DND-41 (cell line): Measurements from ENCODE around the gene AP5M1.

Source experiments
- EZH2 ChIP-seq: IDR thresholded peaks from 3 replicates; pipeline ENCODE4 v1.6.1; 2012; ENCODE audit warnings: borderline replicate concordance, low read depth, mild to moderate bottlenecking, moderate library complexity, low read length, inconsistent platforms; ENCODE audit not compliant: severe bottlenecking
- TF ChIP-seq, protein P1 (sequence below): IDR thresholded peaks from 2 replicates; pipeline ENCODE4 v1.5.1; 2012; ENCODE audit warnings: borderline replicate concordance, low read length, moderate library complexity, mild to moderate bottlenecking; ENCODE audit not compliant: poor library complexity, severe bottlenecking; ENCODE audit errors: extremely low read depth

DNA sequence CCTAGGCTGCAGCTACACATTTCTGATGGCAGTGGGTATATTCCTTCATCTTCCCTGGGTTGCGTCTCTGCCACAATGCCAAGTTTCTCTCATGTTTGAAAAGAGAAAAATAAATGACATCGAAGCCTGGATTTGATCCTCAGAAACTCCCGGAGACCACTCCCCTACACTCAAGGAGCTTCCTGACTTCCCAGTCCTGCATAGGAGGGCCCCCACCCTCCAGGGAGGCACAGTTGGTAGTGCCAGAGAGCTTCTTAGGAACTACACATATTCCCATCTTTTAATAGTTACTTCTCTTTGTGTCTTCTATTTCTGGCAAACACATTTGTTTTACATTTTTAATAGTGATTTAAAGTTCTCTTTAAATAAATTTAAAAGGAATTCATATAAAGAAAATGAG lies 30.7 kb downstream of the AP5M1 start:
- TF ChIP-seq, protein P1, sequence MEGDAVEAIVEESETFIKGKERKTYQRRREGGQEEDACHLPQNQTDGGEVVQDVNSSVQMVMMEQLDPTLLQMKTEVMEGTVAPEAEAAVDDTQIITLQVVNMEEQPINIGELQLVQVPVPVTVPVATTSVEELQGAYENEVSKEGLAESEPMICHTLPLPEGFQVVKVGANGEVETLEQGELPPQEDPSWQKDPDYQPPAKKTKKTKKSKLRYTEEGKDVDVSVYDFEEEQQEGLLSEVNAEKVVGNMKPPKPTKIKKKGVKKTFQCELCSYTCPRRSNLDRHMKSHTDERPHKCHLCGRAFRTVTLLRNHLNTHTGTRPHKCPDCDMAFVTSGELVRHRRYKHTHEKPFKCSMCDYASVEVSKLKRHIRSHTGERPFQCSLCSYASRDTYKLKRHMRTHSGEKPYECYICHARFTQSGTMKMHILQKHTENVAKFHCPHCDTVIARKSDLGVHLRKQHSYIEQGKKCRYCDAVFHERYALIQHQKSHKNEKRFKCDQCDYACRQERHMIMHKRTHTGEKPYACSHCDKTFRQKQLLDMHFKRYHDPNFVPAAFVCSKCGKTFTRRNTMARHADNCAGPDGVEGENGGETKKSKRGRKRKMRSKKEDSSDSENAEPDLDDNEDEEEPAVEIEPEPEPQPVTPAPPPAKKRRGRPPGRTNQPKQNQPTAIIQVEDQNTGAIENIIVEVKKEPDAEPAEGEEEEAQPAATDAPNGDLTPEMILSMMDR, result no peak
- TF ChIP-seq EZH2, result no peak
